PC-9 (cell line): ENCODE results near the gene ACSL5. TPM values are rescaled to one million over a fixed set of nuclear protein-coding genes. Genes with fewer than 3 reads are reported as not detected.
A peak's percentile ranks its signal among the peaks of the same experiment; 100 is the strongest.

ENCODE experiments used
- BruUV-seq: library from RNA; stranded (reverse); fragments of 400-500 nt; replicated peaks from 2 replicates; lab custom pipeline; 2021; lab: Mats Ljungman, UMichigan
- CTCF ChIA-PET: fragments of 300-600 bp; sonication (Branson Sonifier 250); formaldehyde crosslinking; loops from one replicate; lab custom pipeline; 2022; ENCODE audit warnings: antibody characterized with exemption; lab: Charles Lee
- POLR2A ChIA-PET: fragments of 300-600 bp; sonication (Branson Sonifier 250); formaldehyde crosslinking; loops from one replicate; lab custom pipeline; 2022; ENCODE audit warnings: antibody characterized with exemption; ENCODE audit not compliant: unreplicated experiment; lab: Charles Lee
- DNase-seq, 2 experiments: peaks; one replicate each; pipeline versions ENCODE4 v3.0.0 to v3.0.0-alpha.2; 2015 to 2022; ENCODE audit warnings: mixed read lengths in 1 of 2
- H2AFZ ChIP-seq: fragments of 200-600 bp; sonication (generic); 2 replicates; pipeline ENCODE4 v1.8.1; 2017; ENCODE audit warnings: antibody characterized with exemption
- H3F3A ChIP-seq: fragments of 200-600 bp; sonication (generic); 2 replicates; pipeline ENCODE4 v1.8.1; 2017; ENCODE audit warnings: antibody characterized with exemption, mild to moderate bottlenecking, low read depth; ENCODE audit not compliant: insufficient read depth
- H3K27ac ChIP-seq: fragments of 200-600 bp; sonication (generic); 2 replicates; pipeline ENCODE4 v1.6.1; 2016; ENCODE audit warnings: mixed run types
- H3K27me3 ChIP-seq: fragments of 200-600 bp; sonication (generic); 2 replicates; pipeline ENCODE4 v1.6.1; 2016; ENCODE audit warnings: low read depth, mixed run types; ENCODE audit not compliant: insufficient read depth
- H3K36me3 ChIP-seq: fragments of 200-600 bp; sonication (generic); 2 replicates; pipeline ENCODE4 v1.6.1; 2016; ENCODE audit warnings: low read depth, mixed run types
- H3K4me1 ChIP-seq: fragments of 200-600 bp; sonication (generic); replicated peaks from 2 replicates; pipeline ENCODE4 v1.6.1; 2016; ENCODE audit warnings: mixed run types; ENCODE audit not compliant: insufficient read depth
- H3K4me2 ChIP-seq: fragments of 200-600 bp; sonication (generic); 2 replicates; pipeline ENCODE4 v1.6.1; 2017; ENCODE audit warnings: mixed run types
- H3K4me3 ChIP-seq: fragments of 200-600 bp; sonication (generic); 2 replicates; pipeline ENCODE4 v1.6.1; 2016; ENCODE audit warnings: mixed run types
- H3K79me2 ChIP-seq: fragments of 200-600 bp; sonication (generic); 2 replicates; pipeline ENCODE4 v1.6.1; 2017; ENCODE audit warnings: low read depth, mixed run types
- H3K9me2 ChIP-seq: fragments of 200-600 bp; sonication (generic); 2 replicates; pipeline ENCODE4 v1.8.1; 2017; ENCODE audit warnings: mild to moderate bottlenecking; ENCODE audit not compliant: insufficient read depth
- H3K9me3 ChIP-seq: fragments of 200-600 bp; sonication (generic); 2 replicates; pipeline ENCODE4 v1.8.1; 2016; ENCODE audit warnings: low read depth; ENCODE audit not compliant: insufficient read depth
- H4K20me1 ChIP-seq: fragments of 200-600 bp; sonication (generic); 2 replicates; pipeline ENCODE4 v1.8.1; 2017; ENCODE audit not compliant: insufficient read depth
- EZH2 ChIP-seq: fragments of 200-600 bp; sonication (generic); IDR thresholded peaks from 2 replicates; pipeline ENCODE4 v1.8.0; 2017; ENCODE audit warnings: antibody characterized with exemption, low read depth
- intact Hi-C: fragments of 100-400 bp; cut with micrococcal nuclease; formaldehyde crosslinking; loops from one replicate; pipeline ENCODE4 v1.10.0; 2022; ENCODE audit not compliant: unreplicated experiment
- total RNA-seq: library from RNA; stranded (reverse); gene quantifications from 2 replicates; pipeline ENCODE4 v1.2.3, GENCODE V29; 2021
- TF ChIP-seq, protein P1 (sequence below): fragments of 200-600 bp; sonication (generic); conservative IDR thresholded peaks from 2 replicates; pipeline ENCODE4 v1.6.1; 2017; ENCODE audit warnings: mixed run types, antibody characterized with exemption, mild to moderate bottlenecking, moderate library complexity

Gene ACSL5
- total RNA-seq, 1 experiment from 2014 or later: 21.4 TPM

DNA sequence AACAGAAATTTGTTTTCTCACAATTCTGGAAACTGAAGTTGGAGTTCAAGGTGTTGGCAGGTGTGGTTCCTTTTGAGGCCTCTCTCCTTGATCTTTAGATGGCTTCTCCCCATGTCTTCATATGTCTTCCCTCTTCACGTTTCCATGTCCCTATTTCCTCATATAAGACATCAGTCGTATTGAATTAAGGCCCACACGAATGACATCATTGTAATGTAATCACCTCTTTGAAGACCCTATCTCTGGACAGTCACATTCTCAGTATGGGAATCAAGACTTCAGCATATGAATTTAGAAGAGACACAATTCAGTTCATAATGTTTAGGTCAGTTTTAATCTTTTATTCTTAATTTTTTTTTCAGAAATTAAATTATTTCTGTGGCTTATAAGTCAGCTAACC lies 92.9 kb downstream of the ACSL5 start:
- ChIA-PET CTCF (no interaction called here), POLR2A (interaction anchor here (0.6 kb wide), 1 partner anchor 1794 kb away, joined by 9 read pairs; no protein-coding TSS in a partner anchor)
- TF ChIP-seq, protein P1, sequence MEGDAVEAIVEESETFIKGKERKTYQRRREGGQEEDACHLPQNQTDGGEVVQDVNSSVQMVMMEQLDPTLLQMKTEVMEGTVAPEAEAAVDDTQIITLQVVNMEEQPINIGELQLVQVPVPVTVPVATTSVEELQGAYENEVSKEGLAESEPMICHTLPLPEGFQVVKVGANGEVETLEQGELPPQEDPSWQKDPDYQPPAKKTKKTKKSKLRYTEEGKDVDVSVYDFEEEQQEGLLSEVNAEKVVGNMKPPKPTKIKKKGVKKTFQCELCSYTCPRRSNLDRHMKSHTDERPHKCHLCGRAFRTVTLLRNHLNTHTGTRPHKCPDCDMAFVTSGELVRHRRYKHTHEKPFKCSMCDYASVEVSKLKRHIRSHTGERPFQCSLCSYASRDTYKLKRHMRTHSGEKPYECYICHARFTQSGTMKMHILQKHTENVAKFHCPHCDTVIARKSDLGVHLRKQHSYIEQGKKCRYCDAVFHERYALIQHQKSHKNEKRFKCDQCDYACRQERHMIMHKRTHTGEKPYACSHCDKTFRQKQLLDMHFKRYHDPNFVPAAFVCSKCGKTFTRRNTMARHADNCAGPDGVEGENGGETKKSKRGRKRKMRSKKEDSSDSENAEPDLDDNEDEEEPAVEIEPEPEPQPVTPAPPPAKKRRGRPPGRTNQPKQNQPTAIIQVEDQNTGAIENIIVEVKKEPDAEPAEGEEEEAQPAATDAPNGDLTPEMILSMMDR: no peak
- no peak for TF ChIP-seq EZH2
- intact Hi-C loops: no loop called here
- Histone ChIP-seq H3K9me2 (no peaks in the 10 kb centered on the region), H3K27me3 (no peaks in the 10 kb centered on the region), H3K4me1 (no peaks in the 10 kb centered on the region), H3K4me2 (no peak overlapping the region), H3K36me3 (peaks cover 5% of the 10 kb centered on the region; the same call in 1 of the 2 replicates), H3K79me2 (no peaks in the 10 kb centered on the region), H3K9me3 (no peaks in the 10 kb centered on the region), H3K27ac (no peak overlapping the region), H3K4me3 (no peak overlapping the region), H3F3A (no peaks in the 10 kb centered on the region), H4K20me1 (peaks cover 3% of the 10 kb centered on the region; the same call in 1 of the 2 replicates), H2AFZ (no peak overlapping the region)
- DNase-seq: no peak
- BruUV-seq: no TSS peak

DNA sequence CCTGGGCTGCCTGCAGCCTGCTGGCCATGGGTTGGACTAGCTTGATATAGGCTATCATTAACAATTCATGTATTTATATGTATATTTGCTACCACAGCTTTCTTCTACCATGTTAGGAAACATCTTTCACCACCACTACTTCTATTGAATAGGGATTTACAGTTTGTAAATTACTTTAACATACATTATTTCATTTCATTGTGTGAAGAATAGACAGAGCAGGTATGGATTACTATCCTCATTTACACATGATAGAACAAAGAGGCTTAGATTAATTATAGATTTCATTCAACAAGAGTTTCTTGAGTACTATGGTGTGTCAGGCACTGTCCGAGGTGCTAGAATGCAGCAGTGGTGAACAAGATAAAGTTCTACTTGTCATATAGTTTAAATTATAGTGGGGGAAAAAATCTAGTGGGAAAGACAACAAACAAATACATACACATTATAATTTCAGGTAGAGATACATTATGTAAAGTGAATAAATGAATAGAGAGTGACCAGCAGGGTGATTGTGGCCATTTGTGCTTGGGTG lies 93.7 kb downstream of the ACSL5 start:
- TF ChIP-seq, protein P1: no peak
- no peak for TF ChIP-seq EZH2
- H4K20me1 ChIP-seq: peaks cover 3% of the 10 kb centered on the region; the same call in 1 of the 2 replicates
- H3K27me3 ChIP-seq: no peaks in the 10 kb centered on the region
- no peak overlapping the region for H3K4me2 ChIP-seq
- CTCF ChIA-PET: interaction anchor here (0.6 kb wide), 1 partner anchor 351 kb away, joined by 4 read pairs; no protein-coding TSS in a partner anchor
- H3K79me2 ChIP-seq: no peaks in the 10 kb centered on the region
- H3K9me3 ChIP-seq: no peaks in the 10 kb centered on the region
- H3K4me1 ChIP-seq: no peaks in the 10 kb centered on the region
- no peak overlapping the region for H3K4me3 ChIP-seq
- H3F3A ChIP-seq: no peaks in the 10 kb centered on the region
- no peak overlapping the region for H3K27ac ChIP-seq
- no peak for DNase-seq
- no TSS peak for BruUV-seq
- peaks cover 5% of the 10 kb centered on the region; the same call in 1 of the 2 replicates for H3K36me3 ChIP-seq
- intact Hi-C loops: no loop called here
- H3K9me2 ChIP-seq: no peaks in the 10 kb centered on the region
- H2AFZ ChIP-seq: no peak overlapping the region
- POLR2A ChIA-PET: no interaction called here

DNA sequence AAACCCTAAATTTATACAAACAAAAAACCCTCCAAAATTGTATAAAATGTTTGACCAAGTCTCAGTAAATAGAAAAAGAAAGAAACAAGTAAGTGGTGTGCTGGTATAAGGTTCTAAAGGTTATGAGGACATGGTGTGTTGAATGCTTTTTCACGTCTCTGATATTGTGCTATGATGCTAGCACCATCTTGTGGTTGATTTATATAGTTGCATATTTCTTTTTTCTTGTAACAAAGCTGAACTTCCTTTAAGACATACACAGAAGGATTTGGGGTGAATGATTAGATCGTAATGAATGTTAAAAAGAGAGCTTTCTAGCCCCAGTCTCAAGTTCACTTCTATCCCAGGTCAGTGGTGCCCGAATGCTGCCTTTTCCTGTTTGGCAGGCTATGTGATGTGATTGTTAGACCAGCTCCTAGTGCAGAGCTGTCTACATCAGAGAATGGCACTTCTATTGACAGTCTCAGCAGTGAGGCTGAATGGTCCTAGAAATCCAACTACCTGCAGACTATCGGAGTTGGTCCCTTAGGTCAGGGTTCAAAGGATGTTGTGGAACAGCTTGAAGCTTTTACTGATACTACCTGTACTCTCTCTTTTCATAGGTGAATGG lies 98.1 kb downstream of the ACSL5 start:
- no peak overlapping the region for H2AFZ ChIP-seq
- no peak overlapping the region for H3K4me3 ChIP-seq
- H3K36me3 ChIP-seq: no peaks in the 10 kb centered on the region
- POLR2A ChIA-PET: interaction anchor here (0.6 to 0.9 kb wide), 2 partner anchors 324 to 614 kb away, joined by 6 to 24 read pairs; no protein-coding TSS in a partner anchor
- DNase-seq: peak in 1 of 2 experiments; percentile 45
- no peaks in the 10 kb centered on the region for H3F3A ChIP-seq
- intact Hi-C loops: loop anchor here (5.0 kb wide), 1 partner anchor 1050 kb away; no protein-coding TSS in a partner anchor
- H4K20me1 ChIP-seq: peaks cover 3% of the 10 kb centered on the region; the same call in 1 of the 2 replicates
- BruUV-seq: no TSS peak
- TF ChIP-seq EZH2: no peak
- TF ChIP-seq, protein P1: peak; percentile 68
- no peaks in the 10 kb centered on the region for H3K27me3 ChIP-seq
- H3K4me1 ChIP-seq: no peaks in the 10 kb centered on the region
- no peaks in the 10 kb centered on the region for H3K9me3 ChIP-seq
- H3K9me2 ChIP-seq: no peaks in the 10 kb centered on the region
- no peaks in the 10 kb centered on the region for H3K79me2 ChIP-seq
- no peak overlapping the region for H3K4me2 ChIP-seq
- H3K27ac ChIP-seq: no peak overlapping the region
- CTCF ChIA-PET: interaction anchor here (0.6 to 0.7 kb wide), 3 partner anchors 58 to 1644 kb away, joined by 3 to 7 read pairs (median 4); no protein-coding TSS in a partner anchor
